GM19455 (cell line): ENCODE measurements around the gene NPM3.

ENCODE experiments used
- ATAC-seq: cut with Tn5 transposase; IDR thresholded peaks from one replicate; pipeline ENCODE4 v1.9.1; 2021; ENCODE audit not compliant: unreplicated experiment

NPM3 gene

GRCh38 chr10:101760510-101760909 lies 22.7 kb downstream of the NPM3 start:
- ATAC-seq = no peak

GRCh38 chr10:101759309-101760247 lies 23.7 kb downstream of the NPM3 start:
- no peak for ATAC-seq

- ATAC-seq = no peak
Measured at GRCh38 chr10:101758858-101759257, 24.4 kb downstream of the NPM3 start.

- no peak for ATAC-seq
Measured at GRCh38 chr10:101752241-101752640, 31.0 kb downstream of the NPM3 start.

- no peak for ATAC-seq
Measured at GRCh38 chr10:101749047-101750016, 33.9 kb downstream of the NPM3 start.

- ATAC-seq = no peak
Measured at GRCh38 chr10:101748496-101748895, 34.8 kb downstream of the NPM3 start.

GRCh38 chr10:101745074-101745696 lies 38.1 kb downstream of the NPM3 start:
- no peak for ATAC-seq

GRCh38 chr10:101744267-101744666 lies 39.0 kb downstream of the NPM3 start:
- ATAC-seq = no peak

- ATAC-seq = no peak
Measured at GRCh38 chr10:101741938-101742337, 41.3 kb downstream of the NPM3 start.

GRCh38 chr10:101736666-101737065 lies 46.6 kb downstream of the NPM3 start:
- no peak for ATAC-seq

- no peak for ATAC-seq
Measured at GRCh38 chr10:101732096-101732495, 51.1 kb downstream of the NPM3 start.
